Endothelial cell (in vitro differentiated cells): ENCODE results near the gene DNAJA3. TPM values are rescaled to one million over a fixed set of nuclear protein-coding genes. Genes with fewer than 3 reads are reported as not detected.

Experiments used
- DNase-seq: peaks from one replicate; pipeline ENCODE4 v3.0.0; 2021; ENCODE audit warnings: low spot score
- H3K27ac Mint-ChIP-seq: one replicate; pipeline ENCODE4 v1.8.0; 2021; ENCODE audit warnings: mixed read lengths, inconsistent platforms; ENCODE audit not compliant: unreplicated experiment
- H3K27me3 Mint-ChIP-seq: one replicate; pipeline ENCODE4 v1.8.0; 2021; ENCODE audit warnings: mild to moderate bottlenecking, moderate library complexity, mixed read lengths, inconsistent platforms; ENCODE audit not compliant: unreplicated experiment
- H3K36me3 Mint-ChIP-seq: one replicate; pipeline ENCODE4 v1.8.0; 2021; ENCODE audit warnings: mild to moderate bottlenecking, low read depth, mixed read lengths, inconsistent platforms; ENCODE audit not compliant: unreplicated experiment
- H3K4me1 Mint-ChIP-seq: one replicate; pipeline ENCODE4 v1.8.0; 2021; ENCODE audit warnings: mild to moderate bottlenecking, mixed read lengths, inconsistent platforms; ENCODE audit not compliant: unreplicated experiment
- H3K4me3 Mint-ChIP-seq: one replicate; pipeline ENCODE4 v1.8.0; 2021; ENCODE audit warnings: mild to moderate bottlenecking, mixed read lengths, inconsistent platforms; ENCODE audit not compliant: unreplicated experiment
- H3K9me3 Mint-ChIP-seq: one replicate; pipeline ENCODE4 v1.8.0; 2021; ENCODE audit warnings: mixed read lengths, inconsistent platforms; ENCODE audit not compliant: unreplicated experiment
- CTCF ChIP-seq: fragments of 200-600 bp; sonication (generic); IDR thresholded peaks from one replicate; pipeline ENCODE4 v1.5.0; 2021; ENCODE audit warnings: antibody characterized with exemption; ENCODE audit not compliant: unreplicated experiment
- total RNA-seq: library from RNA; stranded (reverse); fragmentation: NEBNext Ultra II Directional; extraction: Animal tissue kit (Norgen Biotek cat#: 25700); gene quantifications from one replicate; pipeline ENCODE4 v1.2.1, GENCODE V29; 2021; ENCODE audit not compliant: unreplicated experiment

The DNAJA3 gene
- total RNA-seq, 1 donor from 2014 or later: 32.0 TPM

- H3K27ac Mint-ChIP-seq: no peak overlapping the region
- no peaks in the 10 kb centered on the region for H3K4me1 Mint-ChIP-seq
- no peak for DNase-seq
- H3K9me3 Mint-ChIP-seq: no peaks in the 10 kb centered on the region
- H3K27me3 Mint-ChIP-seq: peaks cover 4% of the 10 kb centered on the region
- H3K36me3 Mint-ChIP-seq: peaks cover 20% of the 10 kb centered on the region
- TF ChIP-seq CTCF: no peak
- no peak overlapping the region for H3K4me3 Mint-ChIP-seq
These were observed 38.0 kb downstream of the DNAJA3 start for GRCh38 chr16:4463522-4464163.

- H3K27ac Mint-ChIP-seq: no peak overlapping the region
- peaks cover 4% of the 10 kb centered on the region for H3K27me3 Mint-ChIP-seq
- no peak for TF ChIP-seq CTCF
- no peaks in the 10 kb centered on the region for H3K9me3 Mint-ChIP-seq
- DNase-seq: no peak
- peaks cover 16% of the 10 kb centered on the region for H3K36me3 Mint-ChIP-seq
- no peaks in the 10 kb centered on the region for H3K4me1 Mint-ChIP-seq
- H3K4me3 Mint-ChIP-seq: no peak overlapping the region
These were observed 40.5 kb downstream of the DNAJA3 start for GRCh38 chr16:4465977-4466779.

- Mint-ChIP-seq H3K36me3 (peaks cover 16% of the 10 kb centered on the region), H3K27me3 (peaks cover 4% of the 10 kb centered on the region), H3K4me1 (no peaks in the 10 kb centered on the region)
These were observed 42.2 kb downstream of the DNAJA3 start for GRCh38 chr16:4467916-4468315.

GRCh38 chr16:4468972-4469371 lies 43.3 kb downstream of the DNAJA3 start:
- no peak overlapping the region for H3K27ac Mint-ChIP-seq
- H3K4me3 Mint-ChIP-seq: no peak overlapping the region
- no peak for TF ChIP-seq CTCF
- peaks cover 16% of the 10 kb centered on the region for H3K36me3 Mint-ChIP-seq
- DNase-seq: no peak
- peaks cover 3% of the 10 kb centered on the region for H3K27me3 Mint-ChIP-seq
- H3K9me3 Mint-ChIP-seq: no peaks in the 10 kb centered on the region
- no peaks in the 10 kb centered on the region for H3K4me1 Mint-ChIP-seq

More at GRCh38 chr16:4467916-4468315, 42.2 kb downstream of the DNAJA3 start:
- TF ChIP-seq CTCF: no peak
- Mint-ChIP-seq H3K9me3 (no peaks in the 10 kb centered on the region), H3K4me3 (no peak overlapping the region), H3K27ac (no peak overlapping the region)
- no peak for DNase-seq

GRCh38 chr16:4471869-4472268 lies 46.2 kb downstream of the DNAJA3 start:
- no peak overlapping the region for H3K4me3 Mint-ChIP-seq
- H3K27ac Mint-ChIP-seq: no peak overlapping the region
- peaks cover 9% of the 10 kb centered on the region for H3K36me3 Mint-ChIP-seq

More at GRCh38 chr16:4471869-4472268, 46.2 kb downstream of the DNAJA3 start:
- no peaks in the 10 kb centered on the region for H3K9me3 Mint-ChIP-seq
- H3K4me1 Mint-ChIP-seq: peaks cover 4% of the 10 kb centered on the region
- TF ChIP-seq CTCF: no peak
- no peak for DNase-seq
- peaks cover 5% of the 10 kb centered on the region for H3K27me3 Mint-ChIP-seq
